ENCODE data around the gene GLRX5.
"Not testable (repeated sequence)": the region's sequence is repeated elsewhere in the genome, so short reads cannot be mapped to it uniquely, and the experiment has no call there.

GLRX5 gene

DNA sequence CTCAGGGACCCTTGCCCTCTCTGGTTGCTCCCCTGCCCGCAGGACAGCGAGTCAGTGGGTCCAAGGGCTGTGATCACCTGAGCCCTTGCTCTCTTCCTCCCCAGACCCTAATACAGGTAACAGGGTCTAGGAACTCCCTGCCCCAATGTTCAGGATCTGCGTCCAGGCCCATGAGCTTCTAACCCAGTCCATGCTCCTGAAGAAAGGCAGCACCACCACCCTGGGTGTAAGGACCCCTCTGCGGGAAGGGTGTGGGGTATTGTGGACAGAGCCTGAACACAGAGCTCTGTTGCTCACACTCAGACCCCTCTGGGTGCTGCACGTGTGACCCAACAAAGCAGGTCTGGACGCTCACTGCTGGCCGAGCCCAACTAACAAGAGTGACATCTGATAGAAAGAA lies 18.3 kb downstream of the GLRX5 start:
- no peak for DNase-seq (ENCODE audit: low read depth in 3 of 3)

DNA sequence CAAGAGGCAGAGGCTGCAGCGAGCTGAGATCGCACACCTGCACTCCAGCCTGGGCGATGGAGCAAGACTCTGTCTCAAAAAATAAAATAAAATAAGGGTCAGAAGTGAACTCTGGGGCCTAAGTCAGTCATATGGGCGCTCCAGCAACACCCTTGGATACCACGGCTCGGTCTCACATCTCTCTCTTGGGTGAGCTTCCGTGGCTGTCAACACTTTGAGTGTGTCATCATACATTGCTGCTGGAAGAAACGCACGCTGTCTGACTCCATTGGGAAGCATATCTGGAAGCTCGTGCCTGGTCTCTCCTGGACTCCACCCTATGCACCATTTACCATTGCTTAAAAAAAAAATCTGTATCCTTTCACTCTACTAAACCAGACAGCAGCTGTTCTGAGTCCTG lies 20.2 kb downstream of the GLRX5 start:
- no peak for DNase-seq (ENCODE audit: low read depth in 3 of 3)

DNA sequence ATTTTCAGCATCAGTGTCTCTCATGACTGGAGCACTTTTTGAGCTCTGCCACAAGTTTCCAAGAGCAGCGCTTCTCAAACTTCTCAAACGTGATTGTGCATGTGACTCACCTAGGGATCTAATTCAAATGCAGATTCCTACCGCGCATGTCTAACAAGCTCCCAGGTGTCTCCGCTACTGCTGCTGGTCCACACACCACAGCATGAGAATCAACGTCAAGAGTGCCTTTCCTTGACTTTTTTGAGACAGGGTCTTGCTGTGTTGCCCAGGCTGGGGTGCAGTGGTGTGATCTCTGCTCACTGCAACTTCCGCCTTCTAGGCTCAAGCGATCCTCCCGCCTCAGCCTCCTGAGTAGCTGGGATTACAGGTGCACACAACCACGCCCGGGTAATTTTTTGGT lies 22.4 kb downstream of the GLRX5 start:
- DNase-seq (ENCODE audit: low read depth in 3 of 3), result no peak

DNA sequence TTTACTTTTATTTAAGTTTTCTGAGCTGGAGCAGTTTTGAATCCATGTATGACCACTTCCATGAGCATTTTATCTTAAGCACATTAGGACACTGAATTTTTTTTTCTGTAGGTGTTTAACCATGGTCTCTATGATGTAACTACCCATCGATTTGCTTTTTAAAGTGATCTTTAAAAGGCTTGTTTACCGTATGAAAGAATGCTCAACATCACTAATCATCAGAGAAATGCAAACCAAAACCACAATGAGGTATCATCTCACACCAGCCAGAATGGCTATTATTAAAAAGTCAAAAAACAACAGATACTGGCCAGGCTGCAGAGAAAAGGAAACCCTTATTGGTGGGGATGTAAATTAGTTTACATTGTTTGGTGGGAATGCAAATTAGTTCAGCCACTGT lies 23.0 kb downstream of the GLRX5 start:
- DNase-seq (ENCODE audit: low read depth in 3 of 3), result no peak

DNA sequence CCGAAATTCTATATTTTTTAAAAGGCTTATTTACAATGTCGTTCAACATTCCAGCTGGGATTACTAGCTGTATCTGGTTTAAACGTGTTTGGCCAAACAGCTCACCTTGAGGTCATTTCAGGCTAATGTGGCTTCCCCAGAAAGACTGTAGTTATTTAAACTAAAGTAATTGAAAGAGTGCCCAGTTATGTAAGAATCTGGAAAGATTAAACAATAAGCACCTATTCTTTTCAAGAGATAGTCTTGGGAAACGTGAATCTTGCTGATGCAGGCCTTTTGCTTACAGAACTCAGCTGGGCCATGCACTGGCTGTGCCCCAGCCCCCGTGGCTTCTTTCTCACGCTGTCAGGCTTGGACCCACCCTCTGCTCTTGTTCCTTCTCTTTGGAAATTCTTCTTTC lies 24.4 kb downstream of the GLRX5 start:
- no peak for DNase-seq (ENCODE audit: low read depth in 3 of 3)

DNA sequence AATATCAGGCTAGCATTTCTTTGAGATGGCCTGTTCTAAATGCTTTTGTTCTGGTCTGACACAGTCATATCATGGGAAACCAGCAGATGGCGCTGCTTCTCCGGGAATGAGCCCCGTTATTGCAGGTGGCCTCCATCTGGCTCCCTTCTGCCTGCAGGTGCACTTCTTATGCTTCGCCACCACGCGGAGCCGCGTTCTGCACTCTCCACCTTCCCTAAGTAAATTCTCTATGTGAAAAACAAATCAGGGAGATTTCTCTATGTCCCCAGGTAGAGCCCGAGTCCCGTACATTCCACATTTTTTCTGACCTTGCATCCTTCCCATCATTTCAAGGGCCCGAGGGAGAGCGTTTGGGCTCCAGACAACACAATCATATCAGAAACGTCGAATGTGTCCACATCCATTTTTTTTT lies 26.2 kb downstream of the GLRX5 start:
- DNase-seq (ENCODE audit: low read depth in 3 of 3), result peak; percentile 68 to 71 (median 69)

DNA sequence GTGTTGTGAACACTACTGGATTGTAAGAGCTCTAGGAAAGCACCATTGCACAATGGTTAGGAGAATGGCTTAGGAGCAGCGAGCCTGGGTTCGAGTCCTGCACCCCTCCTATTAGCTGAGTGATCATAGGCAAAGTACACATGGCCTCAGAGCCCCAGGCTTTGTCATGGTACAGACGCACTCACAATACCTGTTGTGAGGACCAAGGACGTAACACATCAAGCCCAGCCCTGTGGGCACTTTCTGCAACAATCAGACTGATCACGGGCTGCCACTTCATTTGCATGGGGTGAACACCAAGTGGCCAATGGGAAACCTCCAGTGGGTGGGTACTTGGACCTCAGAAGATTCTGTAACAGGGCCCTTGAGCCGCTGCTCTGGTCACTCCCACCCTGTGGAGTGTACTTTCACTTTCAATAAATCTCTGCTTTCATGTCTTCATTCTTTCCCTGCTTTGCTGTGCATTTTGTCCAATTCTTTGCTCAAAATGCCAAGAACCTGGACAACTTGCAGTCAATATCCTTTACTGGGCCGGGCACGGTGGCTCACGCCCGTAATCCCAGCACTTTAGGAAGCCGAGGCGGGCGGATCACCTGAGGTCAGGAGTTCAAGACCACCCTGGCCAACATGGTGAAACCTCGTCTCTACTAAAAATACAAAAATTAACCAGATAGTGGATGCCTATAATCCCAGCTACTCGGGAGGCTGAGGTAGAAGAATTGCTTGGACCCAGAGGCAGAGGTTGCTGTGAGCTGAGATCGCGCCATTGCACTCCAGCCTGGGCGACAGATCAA lies 28.2 kb downstream of the GLRX5 start:
- DNase-seq (ENCODE audit: low read depth in 3 of 3), result no peak

DNA sequence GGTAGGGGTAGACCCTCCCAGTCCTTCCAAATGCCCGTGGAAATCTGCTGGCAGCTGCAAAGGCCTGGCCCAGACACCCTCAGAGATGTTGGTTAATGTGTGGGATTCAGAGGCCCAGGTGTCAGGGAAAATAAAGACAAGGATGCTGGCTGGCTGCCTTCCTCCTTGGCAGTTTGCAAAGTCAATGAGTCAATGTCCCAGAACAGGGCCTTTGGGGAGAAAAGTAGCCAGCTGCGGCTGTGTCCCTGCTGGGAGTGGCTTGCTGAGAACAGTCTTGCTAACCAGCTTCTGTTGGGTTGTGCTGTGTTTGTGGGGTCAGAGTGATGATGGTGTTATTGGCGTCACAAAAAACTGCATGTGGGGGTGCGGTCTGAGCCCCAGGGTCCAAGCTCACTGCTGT lies 29.2 kb downstream of the GLRX5 start:
- no peak for DNase-seq (ENCODE audit: low read depth in 3 of 3)

DNA sequence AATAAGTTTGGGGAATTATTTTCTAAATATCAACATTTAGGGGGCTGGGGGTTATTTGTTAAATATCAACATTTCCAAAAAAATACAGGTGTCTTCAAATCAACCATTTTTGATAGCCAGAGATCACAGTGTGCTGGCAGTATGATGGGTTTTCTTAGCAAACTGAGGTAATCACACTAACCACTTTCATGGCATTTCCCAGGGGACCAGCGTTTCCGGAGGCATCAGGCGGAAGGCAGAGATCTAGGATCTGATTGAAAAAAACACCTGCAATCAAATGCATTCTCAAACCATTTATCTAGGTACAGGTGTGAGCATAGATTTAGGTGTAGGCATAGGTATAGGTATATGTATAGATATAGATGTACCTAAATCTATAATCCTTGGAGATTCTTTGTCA lies 34.6 kb downstream of the GLRX5 start:
- no peak for DNase-seq (ENCODE audit: low read depth in 3 of 3)

DNA sequence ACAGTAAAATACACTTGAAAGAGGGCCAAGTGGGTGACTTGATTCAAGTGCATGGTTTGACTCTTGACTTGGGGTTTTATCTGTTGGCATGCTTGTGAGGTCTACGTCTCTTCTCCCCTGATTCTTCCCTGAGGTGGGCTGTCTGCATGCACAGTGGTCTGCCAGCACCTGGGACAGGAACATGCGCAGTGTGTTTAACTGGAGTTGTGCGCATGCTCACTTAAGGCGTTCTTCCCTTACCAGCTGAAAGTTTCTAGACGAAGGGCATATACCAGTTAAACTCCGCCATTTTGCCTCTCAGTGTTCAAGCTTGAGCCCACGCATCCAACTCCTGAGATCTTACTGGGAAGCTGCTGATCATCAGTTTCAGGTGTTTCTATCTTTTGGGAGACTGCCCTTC lies 38.5 kb downstream of the GLRX5 start:
- no peak for DNase-seq (ENCODE audit: low read depth in 3 of 3)

DNA sequence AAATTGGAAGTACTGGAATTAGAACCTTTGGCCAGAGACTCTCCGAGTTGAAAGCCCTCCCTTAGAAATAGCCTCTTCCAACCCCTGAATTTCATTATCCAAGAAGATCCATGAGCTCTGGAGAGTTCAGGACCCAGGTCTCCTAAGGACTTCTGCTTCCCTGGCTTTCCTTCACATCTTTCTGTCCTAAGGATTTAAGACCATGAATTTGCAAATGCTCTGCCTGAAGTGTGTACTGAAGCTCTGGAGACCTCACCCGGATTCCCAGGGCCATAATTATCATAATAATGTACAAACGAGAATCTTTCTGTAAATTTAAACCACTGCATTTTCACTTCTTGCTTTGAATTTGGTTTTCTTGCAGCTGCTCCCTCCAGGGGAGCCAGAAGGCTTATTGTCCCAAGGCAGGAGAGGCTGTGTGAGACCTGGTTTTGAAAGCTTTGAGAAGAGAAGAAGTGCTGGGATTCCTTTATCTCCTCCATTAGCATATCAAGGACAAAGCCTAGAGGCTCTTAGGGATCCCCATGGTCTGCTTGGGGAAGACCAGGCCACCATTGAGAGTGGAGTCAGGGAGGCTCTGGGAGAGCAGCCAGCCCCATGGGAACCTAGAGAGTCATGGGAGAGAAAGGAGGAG lies 41.1 kb downstream of the GLRX5 start:
- no peak for DNase-seq (ENCODE audit: low read depth in 3 of 3)

DNA sequence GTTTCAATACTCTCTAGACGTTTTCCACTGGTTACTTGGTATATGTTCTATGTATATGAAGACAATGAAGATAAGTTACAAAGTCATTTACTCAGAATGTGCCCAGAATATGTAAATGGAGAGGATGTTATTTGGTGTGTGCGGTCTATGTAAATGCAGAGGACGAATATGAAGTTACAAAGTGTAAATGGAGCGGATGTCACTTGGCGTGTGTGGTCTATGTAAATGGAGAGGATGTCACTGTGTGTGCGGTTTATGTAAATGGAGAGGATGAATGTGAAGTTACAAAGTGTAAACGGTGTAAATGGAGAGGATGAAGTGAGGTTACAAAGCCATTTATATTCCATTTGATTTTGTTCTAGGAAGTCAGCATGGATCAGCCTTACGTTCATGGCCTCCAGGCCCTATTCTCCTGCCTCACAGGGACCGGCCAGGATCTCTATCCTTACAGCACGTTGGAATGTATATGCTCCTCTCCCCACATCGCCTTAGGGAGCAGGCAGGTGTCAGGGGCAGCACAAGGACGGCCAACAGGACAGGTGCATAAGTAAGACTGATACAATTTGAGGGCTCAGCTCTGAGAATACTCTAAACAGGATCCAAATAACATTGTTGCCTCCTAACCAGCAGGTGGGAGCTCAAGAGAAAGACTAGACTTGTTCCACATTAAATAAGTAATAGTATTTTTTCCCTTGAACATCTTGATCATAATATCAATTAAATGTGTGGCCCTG lies 42.4 kb downstream of the GLRX5 start:
- DNase-seq (ENCODE audit: low read depth in 3 of 3), result no peak

DNA sequence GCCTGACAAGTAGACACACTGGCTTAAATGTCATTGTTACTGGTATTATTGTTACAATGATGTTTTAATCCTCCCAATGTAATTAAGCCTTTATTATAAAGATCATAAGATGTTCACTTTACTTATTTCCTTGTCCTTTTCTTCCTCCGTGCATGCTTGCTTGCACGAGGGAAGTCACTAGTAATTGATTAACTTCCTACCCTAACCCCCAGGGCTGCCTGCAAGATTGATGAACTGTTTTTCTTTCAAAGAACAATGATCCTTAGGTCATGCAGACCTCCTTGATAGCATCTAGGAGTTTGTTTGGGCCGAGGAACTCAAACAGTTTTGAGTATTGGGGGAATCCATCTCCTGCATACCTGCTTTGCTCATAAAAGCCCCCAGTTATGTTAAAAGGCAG lies 43.0 kb downstream of the GLRX5 start:
- no peak for DNase-seq (ENCODE audit: low read depth in 3 of 3)

DNA sequence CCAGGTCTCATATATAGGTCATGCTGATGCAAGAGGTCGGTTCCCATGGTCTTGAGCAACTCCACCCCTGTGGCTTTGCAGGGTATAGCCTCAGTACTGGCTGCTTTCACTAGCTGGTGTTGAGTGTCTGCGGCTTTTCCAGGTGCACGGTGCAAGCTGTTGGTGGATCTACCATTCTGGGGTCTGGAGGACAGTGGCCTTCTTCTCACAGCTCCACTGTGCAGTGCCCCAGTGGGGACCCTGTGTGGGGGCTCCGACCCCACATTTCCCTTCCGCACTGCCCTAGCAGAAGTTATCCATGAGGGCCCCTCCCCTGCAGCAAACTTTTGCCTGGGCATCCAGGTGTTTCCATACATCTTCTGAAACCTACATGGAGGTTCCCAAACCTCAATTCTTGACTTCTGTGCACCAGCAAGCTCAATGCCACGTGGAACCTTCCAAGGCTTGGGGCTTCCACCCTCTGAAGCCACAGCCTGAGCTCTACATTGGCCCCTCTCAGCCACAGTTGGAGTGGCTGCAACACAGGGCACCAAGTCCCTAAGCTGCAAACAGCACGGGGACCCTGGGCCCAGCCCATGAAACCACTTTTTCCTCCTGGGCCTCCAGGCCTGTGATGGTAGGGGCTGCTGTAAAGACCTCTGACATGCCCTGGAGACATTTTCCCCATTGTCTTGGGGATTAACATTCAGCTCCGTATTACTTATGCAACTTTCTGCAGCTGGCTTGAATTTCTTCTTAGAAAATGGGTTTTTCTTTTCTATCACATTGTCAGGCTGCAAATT lies 49.2 kb downstream of the GLRX5 start:
- not testable (repeated sequence) for DNase-seq (ENCODE audit: low read depth in 3 of 3)

DNA sequence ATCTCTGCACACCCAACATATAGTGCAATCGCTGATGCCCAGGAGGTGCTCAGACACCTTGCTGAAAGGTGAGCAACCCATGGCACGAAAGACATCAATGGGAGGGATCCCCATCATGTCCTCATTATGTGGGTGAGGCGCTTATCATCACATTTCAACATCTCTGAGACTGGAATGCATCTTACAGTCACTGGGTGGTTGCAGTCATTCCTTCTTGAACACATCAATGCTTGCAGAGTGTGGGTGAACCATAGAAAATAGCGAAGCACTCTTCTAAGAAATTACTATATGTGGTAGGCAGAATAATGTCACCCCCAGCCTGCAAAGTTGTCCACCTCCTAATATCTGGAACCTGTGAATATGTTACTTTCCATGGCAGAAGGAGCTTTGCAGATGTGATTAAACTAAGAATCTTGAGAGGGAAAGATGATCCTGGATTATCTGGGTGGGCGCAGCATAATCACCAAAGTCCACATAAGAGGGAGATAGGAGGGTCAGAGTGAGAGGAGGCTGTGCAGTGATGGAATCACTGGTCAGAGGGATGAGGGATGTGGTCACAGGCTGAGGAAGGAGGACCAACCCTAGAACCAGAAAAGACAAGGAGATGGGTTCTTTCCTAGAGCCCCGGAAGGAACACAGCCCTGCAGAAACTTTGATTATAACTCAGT lies 51.2 kb downstream of the GLRX5 start:
- no peak for DNase-seq (ENCODE audit: low read depth in 3 of 3)

DNA sequence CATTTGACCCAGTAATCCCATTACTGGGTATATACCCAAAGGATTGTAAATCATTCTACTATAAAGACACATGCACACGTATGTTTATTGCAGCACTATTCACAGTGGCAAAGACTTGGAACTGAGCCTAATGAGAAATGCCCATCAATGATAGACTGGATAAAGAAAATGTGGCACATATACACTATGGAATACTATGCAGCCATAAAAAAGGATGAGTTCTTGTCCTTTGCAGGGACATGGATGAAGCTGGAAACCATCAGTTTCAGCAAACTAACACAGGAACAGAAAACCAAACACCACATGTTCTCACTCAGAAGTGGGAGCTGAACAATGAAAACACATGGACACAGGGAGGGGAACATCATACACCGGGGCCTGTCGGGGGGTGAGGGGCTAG lies 56.3 kb downstream of the GLRX5 start:
- not testable (repeated sequence) for DNase-seq (ENCODE audit: low read depth in 3 of 3)
